GM19468 (cell line): ENCODE measurements around the gene UBE2Q1.
"Not testable (repeated sequence)": the region's sequence is repeated elsewhere in the genome, so short reads cannot be mapped to it uniquely, and the experiment has no call there.

Experiments
- ATAC-seq: cut with Tn5 transposase; IDR thresholded peaks from one replicate; pipeline ENCODE4 v1.9.1; 2021; ENCODE audit warnings: mild to moderate bottlenecking, moderate library complexity, moderate number of reproducible peaks; ENCODE audit not compliant: unreplicated experiment; ENCODE audit errors: extremely low read depth

The UBE2Q1 gene

DNA sequence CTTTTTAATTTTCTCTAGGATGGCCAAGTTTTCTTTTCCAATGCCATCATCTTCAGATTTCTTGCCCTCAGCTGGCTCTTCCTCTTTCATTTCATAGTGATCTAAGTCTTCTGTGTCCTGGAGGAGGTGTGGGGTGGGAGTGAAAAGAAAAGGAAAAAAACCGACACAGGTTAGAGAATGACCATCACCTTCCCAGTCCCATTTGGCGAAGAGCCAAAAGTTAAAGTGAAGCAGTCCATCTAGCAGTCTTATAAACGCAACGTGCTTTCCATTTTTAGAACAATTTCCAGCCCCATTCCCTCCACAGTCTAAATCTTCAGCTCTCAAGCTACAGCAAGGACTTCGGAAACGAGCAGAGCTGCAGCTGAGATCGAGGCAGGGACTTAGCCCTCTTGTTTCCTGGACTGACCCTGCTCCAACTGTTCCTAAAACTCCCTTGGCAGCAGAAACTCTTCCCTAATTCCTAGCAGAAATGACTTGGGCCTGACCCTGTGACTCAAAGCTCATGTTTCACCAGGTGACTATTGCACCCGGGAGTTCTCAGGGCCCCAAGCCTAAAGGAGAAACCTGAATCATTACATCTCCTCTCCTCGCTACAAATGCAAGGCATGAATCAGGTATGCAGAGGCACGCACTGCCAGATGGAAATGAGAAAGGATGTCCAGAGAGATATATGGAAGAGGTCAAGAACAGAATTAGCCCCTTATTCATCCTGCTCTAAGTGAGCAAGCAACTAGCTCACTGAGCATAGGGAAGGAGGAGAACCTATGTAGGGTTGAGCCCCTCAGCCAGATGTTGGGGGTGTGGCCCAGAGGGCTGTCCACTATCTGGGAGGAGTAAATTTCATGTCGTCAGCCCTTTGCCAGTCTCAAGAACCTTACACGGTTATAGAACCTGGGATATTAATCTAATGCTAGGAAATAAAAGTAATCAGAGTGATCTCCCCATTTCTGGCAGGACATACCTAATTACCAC, 5.1 kb downstream of the UBE2Q1 start:
- no peak for ATAC-seq

DNA sequence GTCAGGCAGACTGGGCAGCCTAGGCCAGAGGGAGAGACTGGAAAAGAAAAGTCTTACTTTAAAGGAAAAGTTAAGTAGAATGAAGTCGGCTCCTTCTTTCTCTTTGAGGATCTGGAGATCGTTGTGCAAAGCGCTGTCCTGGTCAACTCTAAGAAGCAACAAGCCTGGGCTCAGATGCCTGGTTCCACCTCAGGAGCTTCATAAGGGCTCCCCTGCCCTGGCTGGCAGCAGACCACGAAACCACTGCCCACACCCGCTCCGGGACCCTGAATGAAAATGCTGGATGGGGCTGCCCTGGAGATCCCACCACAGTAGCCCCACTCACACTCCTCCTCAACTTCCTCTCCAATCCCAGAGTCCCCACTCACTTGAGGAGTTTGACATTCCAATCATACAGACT, 6.4 kb downstream of the UBE2Q1 start:
- no peak for ATAC-seq

DNA sequence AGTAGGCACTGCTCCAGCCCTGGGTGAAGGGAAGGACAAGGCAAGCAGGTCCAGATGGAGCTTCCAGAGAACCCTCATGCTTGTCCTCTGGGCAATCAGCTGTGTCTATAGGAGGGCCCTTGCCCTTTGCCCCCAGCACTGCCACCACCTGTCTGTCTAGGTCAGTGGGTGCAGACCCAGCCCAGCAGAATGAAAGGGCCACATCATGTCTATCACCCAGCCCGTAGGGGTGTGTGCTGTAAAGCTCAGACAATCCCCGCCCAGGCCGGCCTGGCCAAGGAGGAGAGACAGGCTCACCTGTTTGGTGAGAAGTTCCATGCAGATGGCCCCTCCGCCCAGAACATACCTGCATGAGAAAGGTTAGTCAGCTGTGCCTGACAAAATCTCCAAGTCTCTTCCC, 7.0 kb downstream of the UBE2Q1 start:
- ATAC-seq: no peak

GRCh38 chr1:154550657-154551056, 7.8 kb downstream of the UBE2Q1 start:
- ATAC-seq: no peak

DNA sequence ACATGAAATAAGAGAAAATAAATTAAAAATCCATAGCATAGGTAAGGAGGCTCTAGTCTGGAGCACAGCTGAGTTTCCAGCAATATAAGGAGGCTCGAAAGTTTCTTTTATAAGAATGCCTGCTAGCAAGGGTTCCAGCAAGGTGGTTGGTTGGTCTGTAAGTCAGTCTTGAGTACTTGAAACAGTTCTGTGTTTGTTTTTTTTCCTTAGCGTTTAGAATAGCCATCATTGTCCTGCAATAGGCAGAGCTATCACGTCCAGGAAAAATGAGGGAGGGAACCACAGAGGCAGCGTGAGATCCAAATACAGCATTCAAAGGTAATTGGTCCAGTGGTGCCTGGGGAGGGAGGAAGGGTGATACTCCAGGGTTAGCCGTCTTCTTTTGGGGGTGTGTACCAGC, 8.4 kb downstream of the UBE2Q1 start:
- ATAC-seq: no peak

- ATAC-seq: no peak
Observed at GRCh38 chr1:154549202-154549770, 9.2 kb downstream of the UBE2Q1 start.

GRCh38 chr1:154548028-154548427, 10.4 kb downstream of the UBE2Q1 start:
- no peak for ATAC-seq

- ATAC-seq: no peak
Observed at GRCh38 chr1:154547105-154547732, 11.2 kb downstream of the UBE2Q1 start.

GRCh38 chr1:154546264-154547063, 12.0 kb downstream of the UBE2Q1 start:
- no peak for ATAC-seq

DNA sequence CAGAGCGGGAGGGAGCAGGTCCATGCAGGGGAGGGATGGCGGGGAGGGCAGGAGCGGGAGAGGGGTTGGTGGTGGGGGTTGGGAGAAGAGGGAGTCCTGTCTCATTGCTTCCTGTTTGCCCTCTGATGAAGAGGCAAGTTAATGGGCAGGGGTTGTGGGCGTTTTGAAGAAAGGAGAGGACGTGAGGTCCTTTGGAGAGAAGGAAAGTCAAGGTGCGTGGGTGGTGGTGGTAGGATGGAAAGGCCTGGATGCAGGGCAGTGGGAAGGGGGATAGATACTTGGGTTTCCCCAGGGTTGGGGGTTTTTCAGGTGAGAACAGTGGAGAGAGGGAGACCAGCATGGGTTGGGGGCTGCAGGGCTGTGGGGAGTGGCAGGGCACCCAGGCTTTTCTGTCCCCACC, 17.2 kb downstream of the UBE2Q1 start:
- no peak for ATAC-seq

GRCh38 chr1:154539486-154540483, 18.7 kb downstream of the UBE2Q1 start:
- ATAC-seq: no peak

GRCh38 chr1:154536570-154536969, 21.9 kb downstream of the UBE2Q1 start:
- no peak for ATAC-seq

- ATAC-seq: no peak
Observed at GRCh38 chr1:154533952-154534844, 24.3 kb downstream of the UBE2Q1 start.

DNA sequence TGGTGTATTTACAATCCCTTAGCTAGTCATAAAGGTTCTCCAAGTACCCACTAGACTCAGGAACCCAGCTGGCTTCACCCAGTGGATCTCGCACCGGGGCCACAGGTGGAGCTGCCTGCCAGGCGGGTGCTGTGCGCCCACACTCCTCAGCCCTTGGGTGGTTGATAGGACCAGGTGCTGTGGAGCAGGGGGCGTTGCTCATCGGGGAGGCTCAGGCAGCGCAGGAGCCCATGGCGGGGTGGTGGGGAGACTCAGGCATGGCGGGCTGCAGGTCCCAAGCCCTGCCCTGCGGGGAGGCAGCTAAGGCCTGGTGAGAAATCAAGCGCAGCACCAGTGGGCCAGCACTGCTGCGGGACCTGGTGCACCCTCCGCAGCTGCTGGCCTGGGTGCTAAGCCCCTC, 26.5 kb downstream of the UBE2Q1 start:
- not testable (repeated sequence) for ATAC-seq

- no peak for ATAC-seq
Observed at GRCh38 chr1:154529308-154529707, 29.2 kb downstream of the UBE2Q1 start.

DNA sequence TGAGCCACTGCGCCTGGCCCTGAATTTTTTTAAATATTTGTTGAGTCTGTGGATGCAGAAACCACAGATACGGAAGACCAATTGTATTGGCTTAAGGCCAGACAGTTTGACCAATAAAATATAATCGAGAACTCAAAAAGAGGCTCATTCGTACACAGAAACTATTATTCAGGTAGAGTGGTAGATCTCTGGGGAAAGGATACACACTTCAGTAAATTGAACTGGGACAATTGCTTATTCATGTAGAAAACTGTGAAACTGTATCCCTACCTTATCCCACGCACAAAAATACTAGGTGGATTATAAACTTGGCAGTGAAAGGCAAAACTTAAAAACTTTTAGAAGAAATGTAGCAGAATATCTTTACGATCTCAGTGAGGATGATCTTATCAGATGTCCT, 31.3 kb downstream of the UBE2Q1 start:
- ATAC-seq: no peak

DNA sequence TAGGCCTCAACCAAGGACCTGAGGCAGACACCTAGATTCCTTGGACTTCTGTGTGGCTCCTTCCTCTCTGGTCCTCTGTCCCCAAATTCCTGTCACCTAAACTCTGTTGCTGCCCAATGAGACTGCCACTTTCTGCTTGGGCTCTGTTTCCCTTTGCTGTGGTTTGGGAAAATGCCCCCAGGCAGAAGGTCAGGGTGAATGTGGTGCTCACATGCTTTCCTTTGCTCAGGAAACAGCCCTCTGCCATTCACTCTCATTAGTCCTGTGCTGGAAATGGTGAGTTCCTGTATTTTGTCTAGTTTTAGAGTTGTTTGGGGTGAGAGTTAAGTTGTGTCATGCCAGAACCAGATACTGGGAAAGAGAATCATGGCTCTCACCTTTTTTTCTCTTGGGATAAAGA, 33.6 kb downstream of the UBE2Q1 start:
- no peak for ATAC-seq

GRCh38 chr1:154521695-154522094, 36.8 kb downstream of the UBE2Q1 start:
- no peak for ATAC-seq
